GM23338 (cell line): ENCODE measurements around the gene NPSR1. TPM values are rescaled to one million over a fixed set of nuclear protein-coding genes. Genes with fewer than 3 reads are reported as not detected.

ENCODE experiments used
- ATAC-seq: fragments of 200-7000 bp; cut with Tn5 transposase; 3 replicates; pipeline ENCODE4 v1.9.1; 2020
- DNase-seq: peaks from one replicate; pipeline ENCODE4 v3.0.0-alpha.2; 2015; ENCODE audit warnings: low spot score
- H2AFZ ChIP-seq: fragments of 200-600 bp; sonication (generic); 2 replicates; pipeline ENCODE4 v1.8.0; 2016; ENCODE audit warnings: antibody characterized with exemption, mild to moderate bottlenecking, moderate library complexity
- H3F3A ChIP-seq: fragments of 200-600 bp; sonication (generic); replicated peaks from 2 replicates; pipeline ENCODE4 v1.8.0; 2017; ENCODE audit warnings: antibody characterized with exemption, mixed run types, low read depth
- H3K27ac ChIP-seq: fragments of 200-600 bp; sonication (generic); 2 replicates; pipeline ENCODE4 v1.6.1; 2016; ENCODE audit warnings: low read depth
- H3K27me3 ChIP-seq: fragments of 200-600 bp; sonication (generic); 2 replicates; pipeline ENCODE4 v1.8.0; 2016; ENCODE audit warnings: mild to moderate bottlenecking, mixed run types, moderate library complexity; ENCODE audit not compliant: insufficient read depth
- H3K36me3 ChIP-seq: fragments of 200-600 bp; sonication (generic); 2 replicates; pipeline ENCODE4 v1.8.0; 2016; ENCODE audit warnings: mild to moderate bottlenecking; ENCODE audit not compliant: insufficient read depth
- H3K4me1 ChIP-seq: fragments of 200-600 bp; sonication (generic); 2 replicates; pipeline ENCODE4 v1.8.0; 2016; ENCODE audit warnings: mild to moderate bottlenecking, moderate library complexity; ENCODE audit not compliant: insufficient read depth
- H3K4me2 ChIP-seq: fragments of 200-600 bp; sonication (generic); 2 replicates; pipeline ENCODE4 v1.7.1; 2017; ENCODE audit warnings: mixed run types
- H3K4me3 ChIP-seq: fragments of 200-600 bp; sonication (generic); 2 replicates; pipeline ENCODE4 v1.6.1; 2016; ENCODE audit warnings: mixed run types
- H3K79me2 ChIP-seq: fragments of 200-600 bp; sonication (generic); replicated peaks from 2 replicates; pipeline ENCODE4 v1.8.0; 2017; ENCODE audit warnings: mild to moderate bottlenecking; ENCODE audit not compliant: insufficient read depth
- H3K9me2 ChIP-seq: fragments of 200-600 bp; sonication (generic); 2 replicates; pipeline ENCODE4 v1.8.0; 2017; ENCODE audit not compliant: insufficient read depth
- H4K20me1 ChIP-seq: fragments of 200-600 bp; sonication (generic); replicated peaks from 2 replicates; pipeline ENCODE4 v1.8.0; 2017; ENCODE audit warnings: mild to moderate bottlenecking; ENCODE audit not compliant: insufficient read depth
- H3K27ac Mint-ChIP-seq: 2 replicates; pipeline ENCODE4 v1.8.0; 2020; ENCODE audit warnings: inconsistent platforms, mild to moderate bottlenecking, moderate library complexity, mixed read lengths
- H3K27me3 Mint-ChIP-seq: 3 replicates; pipeline ENCODE4 v1.8.0; 2022; ENCODE audit warnings: low read depth, mild to moderate bottlenecking, moderate library complexity, mixed read lengths, inconsistent platforms; ENCODE audit not compliant: insufficient read depth, poor library complexity
- H3K36me3 Mint-ChIP-seq: 3 replicates; pipeline ENCODE4 v1.8.0; 2021; ENCODE audit warnings: low read depth, mild to moderate bottlenecking, inconsistent platforms, moderate library complexity, mixed read lengths
- H3K4me1 Mint-ChIP-seq: 3 replicates; pipeline ENCODE4 v1.8.0; 2020; ENCODE audit warnings: mild to moderate bottlenecking, inconsistent platforms, mixed read lengths
- H3K4me3 Mint-ChIP-seq: 3 replicates; pipeline ENCODE4 v1.8.0; 2021; ENCODE audit warnings: moderate library complexity, mild to moderate bottlenecking, inconsistent platforms, mixed read lengths
- H3K9me3 Mint-ChIP-seq: 3 replicates; pipeline ENCODE4 v1.8.0; 2020; ENCODE audit warnings: moderate library complexity, mild to moderate bottlenecking, inconsistent platforms, mixed read lengths
- CREB1 ChIP-seq: fragments of 250-450 bp; sonication (Bioruptor Pico); IDR thresholded peaks from 2 replicates; pipeline ENCODE4 v1.5.0; 2020; ENCODE audit warnings: low read depth, mild to moderate bottlenecking, moderate library complexity
- EZH2phosphoT487 ChIP-seq: fragments of 200-600 bp; sonication (generic); IDR thresholded peaks from one replicate; pipeline ENCODE4 v1.8.1; 2018; ENCODE audit warnings: antibody characterized with exemption; ENCODE audit not compliant: unreplicated experiment
- JUNB ChIP-seq: IDR thresholded peaks from one replicate; pipeline ENCODE4 v1.6.1; 2016; ENCODE audit warnings: antibody characterized with exemption; ENCODE audit not compliant: unreplicated experiment
- POLR2AphosphoS5 ChIP-seq: IDR thresholded peaks from 2 replicates; pipeline ENCODE4 v1.6.1; 2016; ENCODE audit warnings: antibody characterized with exemption, low read depth
- polyA plus RNA-seq: library from polyadenylated mRNA; unstranded; fragments of >200 nt; fragmentation: Nextera tagmentation; extraction: Ambion mirVana; gene quantifications from 2 replicates; pipeline ENCODE4 v1.2.1, GENCODE V29; 2016
- total RNA-seq: library from RNA; depleted of rRNA; stranded (reverse); fragments of >200 nt; shearing (Covaris generic); gene quantifications from 2 replicates; pipeline ENCODE4 v1.2.3, GENCODE V29; 2014
- TF ChIP-seq, protein P1 (sequence below): fragments of 250-450 bp; sonication (Bioruptor Pico); IDR thresholded peaks from 2 replicates; pipeline ENCODE4 v1.5.0; 2020; ENCODE audit warnings: mild to moderate bottlenecking, moderate library complexity

The NPSR1 gene
- total and polyA plus RNA-seq, 2 experiments from 2014 or later: not detected

DNA sequence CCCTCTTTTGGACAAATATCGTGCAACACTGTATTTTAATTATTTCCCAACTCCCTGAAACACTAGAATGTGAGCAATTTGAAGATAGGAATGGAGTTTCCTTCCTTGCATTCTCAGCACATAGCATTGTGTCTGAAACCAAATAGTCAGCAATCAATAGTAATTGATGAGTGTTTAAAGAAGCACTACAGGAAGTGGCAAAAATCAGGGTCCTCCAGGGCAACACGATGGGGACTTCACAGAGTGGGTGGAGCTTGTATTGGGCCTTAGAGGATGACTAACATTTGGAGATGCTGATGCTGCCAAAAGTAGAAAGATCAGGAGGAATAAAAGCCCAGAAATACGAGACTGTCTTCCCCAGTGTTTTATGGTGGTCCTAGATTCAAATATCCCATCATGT, 94.9 kb downstream of the NPSR1 start:
- H3K27me3 Mint-ChIP-seq: no peaks in the 10 kb centered on the region
- peaks cover 7% of the 10 kb centered on the region; the same call in 2 of the 3 replicates for H3K4me1 Mint-ChIP-seq
- H3K27ac Mint-ChIP-seq: no peak overlapping the region

More for the DNA sequence above, 94.9 kb downstream of the NPSR1 start:
- TF ChIP-seq POLR2AphosphoS5 (no peak), CREB1 (CRISPR knock-in tag) (no peak), JUNB (no peak), EZH2phosphoT487 (no peak)
- TF ChIP-seq, protein P1, sequence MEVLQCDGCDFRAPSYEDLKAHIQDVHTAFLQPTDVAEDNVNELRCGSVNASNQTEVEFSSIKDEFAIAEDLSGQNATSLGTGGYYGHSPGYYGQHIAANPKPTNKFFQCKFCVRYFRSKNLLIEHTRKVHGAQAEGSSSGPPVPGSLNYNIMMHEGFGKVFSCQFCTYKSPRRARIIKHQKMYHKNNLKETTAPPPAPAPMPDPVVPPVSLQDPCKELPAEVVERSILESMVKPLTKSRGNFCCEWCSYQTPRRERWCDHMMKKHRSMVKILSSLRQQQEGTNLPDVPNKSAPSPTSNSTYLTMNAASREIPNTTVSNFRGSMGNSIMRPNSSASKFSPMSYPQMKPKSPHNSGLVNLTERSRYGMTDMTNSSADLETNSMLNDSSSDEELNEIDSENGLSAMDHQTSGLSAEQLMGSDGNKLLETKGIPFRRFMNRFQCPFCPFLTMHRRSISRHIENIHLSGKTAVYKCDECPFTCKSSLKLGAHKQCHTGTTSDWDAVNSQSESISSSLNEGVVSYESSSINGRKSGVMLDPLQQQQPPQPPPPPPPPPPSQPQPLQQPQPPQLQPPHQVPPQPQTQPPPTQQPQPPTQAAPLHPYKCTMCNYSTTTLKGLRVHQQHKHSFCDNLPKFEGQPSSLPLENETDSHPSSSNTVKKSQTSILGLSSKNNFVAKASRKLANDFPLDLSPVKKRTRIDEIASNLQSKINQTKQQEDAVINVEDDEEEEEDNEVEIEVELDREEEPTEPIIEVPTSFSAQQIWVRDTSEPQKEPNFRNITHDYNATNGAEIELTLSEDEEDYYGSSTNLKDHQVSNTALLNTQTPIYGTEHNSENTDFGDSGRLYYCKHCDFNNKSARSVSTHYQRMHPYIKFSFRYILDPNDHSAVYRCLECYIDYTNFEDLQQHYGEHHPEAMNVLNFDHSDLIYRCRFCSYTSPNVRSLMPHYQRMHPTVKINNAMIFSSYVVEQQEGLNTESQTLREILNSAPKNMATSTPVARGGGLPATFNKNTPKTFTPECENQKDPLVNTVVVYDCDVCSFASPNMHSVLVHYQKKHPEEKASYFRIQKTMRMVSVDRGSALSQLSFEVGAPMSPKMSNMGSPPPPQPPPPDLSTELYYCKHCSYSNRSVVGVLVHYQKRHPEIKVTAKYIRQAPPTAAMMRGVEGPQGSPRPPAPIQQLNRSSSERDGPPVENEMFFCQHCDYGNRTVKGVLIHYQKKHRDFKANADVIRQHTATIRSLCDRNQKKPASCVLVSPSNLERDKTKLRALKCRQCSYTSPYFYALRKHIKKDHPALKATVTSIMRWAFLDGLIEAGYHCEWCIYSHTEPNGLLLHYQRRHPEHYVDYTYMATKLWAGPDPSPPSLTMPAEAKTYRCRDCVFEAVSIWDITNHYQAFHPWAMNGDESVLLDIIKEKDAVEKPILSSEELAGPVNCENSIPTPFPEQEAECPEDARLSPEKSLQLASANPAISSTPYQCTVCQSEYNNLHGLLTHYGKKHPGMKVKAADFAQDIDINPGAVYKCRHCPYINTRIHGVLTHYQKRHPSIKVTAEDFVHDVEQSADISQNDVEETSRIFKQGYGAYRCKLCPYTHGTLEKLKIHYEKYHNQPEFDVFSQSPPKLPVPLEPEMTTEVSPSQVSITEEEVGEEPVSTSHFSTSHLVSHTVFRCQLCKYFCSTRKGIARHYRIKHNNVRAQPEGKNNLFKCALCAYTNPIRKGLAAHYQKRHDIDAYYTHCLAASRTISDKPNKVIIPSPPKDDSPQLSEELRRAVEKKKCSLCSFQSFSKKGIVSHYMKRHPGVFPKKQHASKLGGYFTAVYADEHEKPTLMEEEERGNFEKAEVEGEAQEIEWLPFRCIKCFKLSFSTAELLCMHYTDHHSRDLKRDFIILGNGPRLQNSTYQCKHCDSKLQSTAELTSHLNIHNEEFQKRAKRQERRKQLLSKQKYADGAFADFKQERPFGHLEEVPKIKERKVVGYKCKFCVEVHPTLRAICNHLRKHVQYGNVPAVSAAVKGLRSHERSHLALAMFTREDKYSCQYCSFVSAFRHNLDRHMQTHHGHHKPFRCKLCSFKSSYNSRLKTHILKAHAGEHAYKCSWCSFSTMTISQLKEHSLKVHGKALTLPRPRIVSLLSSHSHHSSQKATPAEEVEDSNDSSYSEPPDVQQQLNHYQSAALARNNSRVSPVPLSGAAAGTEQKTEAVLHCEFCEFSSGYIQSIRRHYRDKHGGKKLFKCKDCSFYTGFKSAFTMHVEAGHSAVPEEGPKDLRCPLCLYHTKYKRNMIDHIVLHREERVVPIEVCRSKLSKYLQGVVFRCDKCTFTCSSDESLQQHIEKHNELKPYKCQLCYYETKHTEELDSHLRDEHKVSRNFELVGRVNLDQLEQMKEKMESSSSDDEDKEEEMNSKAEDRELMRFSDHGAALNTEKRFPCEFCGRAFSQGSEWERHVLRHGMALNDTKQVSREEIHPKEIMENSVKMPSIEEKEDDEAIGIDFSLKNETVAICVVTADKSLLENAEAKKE (CRISPR knock-in tag): no peak
- Mint-ChIP-seq H3K36me3 (no peaks in the 10 kb centered on the region), H3K4me3 (no peak overlapping the region), H3K9me3 (no peaks in the 10 kb centered on the region)
- Histone ChIP-seq H3K79me2 (no peaks in the 10 kb centered on the region), H3K9me2 (no peaks in the 10 kb centered on the region), H3K4me2 (no peak overlapping the region), H3K36me3 (no peaks in the 10 kb centered on the region), H3K27ac (no peak overlapping the region), H3K4me1 (no peaks in the 10 kb centered on the region), H3F3A (no peaks in the 10 kb centered on the region), H3K4me3 (no peak overlapping the region), H4K20me1 (no peaks in the 10 kb centered on the region), H3K27me3 (no peaks in the 10 kb centered on the region), H2AFZ (no peak overlapping the region)
- no peak for ATAC-seq
- no peak for DNase-seq
